Measurements from ENCODE around the gene SFSWAP. TPM values are rescaled to one million over a fixed set of nuclear protein-coding genes. Genes with fewer than 3 reads are reported as not detected.

Gene SFSWAP
- total RNA-seq, 1 donor from 2014 or later = 21.9 TPM

DNA sequence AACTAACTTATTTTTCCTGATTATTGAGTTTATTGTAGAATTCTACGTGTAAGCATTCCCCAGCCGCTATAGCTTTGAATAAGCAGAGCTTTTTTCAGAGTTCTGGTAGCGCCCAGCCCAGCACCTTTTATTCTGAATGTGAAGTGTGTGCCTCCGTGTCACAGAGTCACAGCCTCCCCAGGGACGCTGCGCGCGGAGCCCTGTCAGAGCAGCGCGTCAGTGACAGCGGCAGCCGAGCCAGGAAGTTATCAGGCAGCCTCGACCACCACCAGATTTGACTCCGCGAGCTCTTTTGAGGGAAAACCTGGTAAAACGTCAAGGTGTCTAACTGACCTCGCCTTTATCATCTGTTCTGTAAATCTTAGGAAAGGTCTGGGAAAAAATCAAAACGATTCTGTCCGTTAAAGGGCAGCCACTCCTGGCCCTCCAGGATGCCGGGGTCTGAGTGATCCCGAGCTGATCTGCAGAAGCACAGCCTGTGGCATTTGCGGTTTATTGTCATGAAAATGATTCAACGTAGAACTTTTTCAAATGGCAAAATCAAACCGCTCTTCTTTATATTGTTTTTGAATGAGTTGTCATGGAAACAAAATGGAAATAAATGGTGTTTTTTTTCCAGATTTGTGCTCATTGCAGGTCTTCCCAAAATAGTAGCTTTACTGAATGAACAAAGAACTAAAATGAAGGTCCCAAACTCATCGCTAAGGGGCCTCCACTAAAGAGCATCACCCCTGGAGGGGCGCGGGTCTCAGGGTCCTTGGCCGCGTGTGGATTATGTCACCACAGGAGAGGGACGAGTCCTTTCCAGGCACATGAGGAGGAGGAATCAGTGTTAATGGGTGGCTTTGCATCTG lies 74.2 kb downstream of the SFSWAP start:
- no peak overlapping the region for H3K27ac ChIP-seq (replicated peaks)
- TF ChIP-seq, protein P1, sequence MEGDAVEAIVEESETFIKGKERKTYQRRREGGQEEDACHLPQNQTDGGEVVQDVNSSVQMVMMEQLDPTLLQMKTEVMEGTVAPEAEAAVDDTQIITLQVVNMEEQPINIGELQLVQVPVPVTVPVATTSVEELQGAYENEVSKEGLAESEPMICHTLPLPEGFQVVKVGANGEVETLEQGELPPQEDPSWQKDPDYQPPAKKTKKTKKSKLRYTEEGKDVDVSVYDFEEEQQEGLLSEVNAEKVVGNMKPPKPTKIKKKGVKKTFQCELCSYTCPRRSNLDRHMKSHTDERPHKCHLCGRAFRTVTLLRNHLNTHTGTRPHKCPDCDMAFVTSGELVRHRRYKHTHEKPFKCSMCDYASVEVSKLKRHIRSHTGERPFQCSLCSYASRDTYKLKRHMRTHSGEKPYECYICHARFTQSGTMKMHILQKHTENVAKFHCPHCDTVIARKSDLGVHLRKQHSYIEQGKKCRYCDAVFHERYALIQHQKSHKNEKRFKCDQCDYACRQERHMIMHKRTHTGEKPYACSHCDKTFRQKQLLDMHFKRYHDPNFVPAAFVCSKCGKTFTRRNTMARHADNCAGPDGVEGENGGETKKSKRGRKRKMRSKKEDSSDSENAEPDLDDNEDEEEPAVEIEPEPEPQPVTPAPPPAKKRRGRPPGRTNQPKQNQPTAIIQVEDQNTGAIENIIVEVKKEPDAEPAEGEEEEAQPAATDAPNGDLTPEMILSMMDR (IDR thresholded peaks at IDR 0.05; ENCODE audit: borderline replicate concordance) = no peak
- H3K4me3 ChIP-seq = no peak overlapping the region
- H3K27me3 ChIP-seq (ENCODE audit: low read depth) = no peaks in the 10 kb centered on the region
- no peaks in the 10 kb centered on the region for H3K4me1 ChIP-seq
- DNase-seq = no peak
- intact Hi-C loops (cut with micrococcal nuclease) = no loop called here
- no peaks in the 10 kb centered on the region for H3K9me3 ChIP-seq (replicated peaks)
- peaks cover 85% of the 10 kb centered on the region for H3K36me3 ChIP-seq

DNA sequence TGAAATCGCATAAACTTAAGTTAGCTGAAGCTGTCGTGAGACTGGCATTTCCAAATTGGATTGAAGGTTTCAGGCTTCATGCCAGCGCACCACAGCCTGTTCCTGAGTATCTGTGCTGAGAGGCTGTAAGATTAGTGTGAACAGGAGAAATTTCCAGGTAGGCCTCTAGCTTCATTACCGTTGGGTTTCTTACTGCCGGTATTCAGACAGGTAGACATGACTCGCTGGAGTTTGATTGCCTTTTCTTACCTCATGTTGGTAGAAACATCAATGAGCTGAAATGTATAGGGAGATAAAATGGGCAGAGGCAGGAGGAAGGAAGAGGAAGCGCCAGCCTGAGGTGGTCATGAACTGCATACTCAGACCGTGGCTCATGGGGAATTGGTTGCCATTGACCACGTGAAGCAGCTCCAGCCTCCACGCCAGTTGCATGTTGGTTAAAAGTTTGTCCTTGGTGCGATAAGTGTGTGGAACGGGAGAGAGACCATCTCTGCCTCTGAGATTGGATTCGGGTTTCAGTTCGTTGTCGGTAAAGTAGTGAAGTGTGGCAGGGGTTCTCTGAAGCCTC lies 75.0 kb downstream of the SFSWAP start:
- intact Hi-C loops (cut with micrococcal nuclease) = no loop called here

DNA sequence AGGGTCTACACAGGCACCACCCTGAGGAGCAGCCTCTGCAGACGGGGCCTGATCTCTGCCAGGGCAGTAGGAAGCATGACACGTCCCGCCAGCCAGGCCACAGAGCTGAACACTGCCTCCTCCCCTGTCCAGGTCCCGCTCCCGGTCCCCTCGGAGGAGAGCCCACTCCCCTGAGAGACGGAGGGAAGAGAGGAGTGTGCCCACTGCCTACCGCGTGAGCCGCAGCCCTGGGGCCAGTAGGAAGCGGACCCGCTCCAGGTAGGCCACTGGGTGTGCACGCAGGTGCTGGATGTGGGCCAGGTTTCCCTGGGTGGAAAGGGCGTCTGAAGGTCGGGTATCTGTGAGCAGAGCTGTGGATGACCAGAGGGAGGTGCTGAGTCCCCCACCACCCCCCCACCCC lies 75.4 kb downstream of the SFSWAP start:
- no peak overlapping the region for H3K4me3 ChIP-seq
- H3K4me1 ChIP-seq = no peaks in the 10 kb centered on the region
- no peak overlapping the region for H3K27ac ChIP-seq (replicated peaks)
- no peaks in the 10 kb centered on the region for H3K9me3 ChIP-seq (replicated peaks)
- TF ChIP-seq, protein P1 (IDR thresholded peaks at IDR 0.05; ENCODE audit: borderline replicate concordance) = no peak
- H3K27me3 ChIP-seq (ENCODE audit: low read depth) = no peaks in the 10 kb centered on the region
- no peak for DNase-seq
- peaks cover 85% of the 10 kb centered on the region for H3K36me3 ChIP-seq
- intact Hi-C loops (cut with micrococcal nuclease) = no loop called here

More for the DNA sequence above, 75.0 kb downstream of the SFSWAP start:
- Histone ChIP-seq H3K27me3 (ENCODE audit: low read depth) (no peaks in the 10 kb centered on the region), H3K9me3 (replicated peaks) (no peaks in the 10 kb centered on the region), H3K4me1 (no peaks in the 10 kb centered on the region), H3K4me3 (no peak overlapping the region), H3K36me3 (peaks cover 85% of the 10 kb centered on the region), H3K27ac (replicated peaks) (no peak overlapping the region)
- TF ChIP-seq, protein P1 (IDR thresholded peaks at IDR 0.05; ENCODE audit: borderline replicate concordance) = no peak
- no peak for DNase-seq

DNA sequence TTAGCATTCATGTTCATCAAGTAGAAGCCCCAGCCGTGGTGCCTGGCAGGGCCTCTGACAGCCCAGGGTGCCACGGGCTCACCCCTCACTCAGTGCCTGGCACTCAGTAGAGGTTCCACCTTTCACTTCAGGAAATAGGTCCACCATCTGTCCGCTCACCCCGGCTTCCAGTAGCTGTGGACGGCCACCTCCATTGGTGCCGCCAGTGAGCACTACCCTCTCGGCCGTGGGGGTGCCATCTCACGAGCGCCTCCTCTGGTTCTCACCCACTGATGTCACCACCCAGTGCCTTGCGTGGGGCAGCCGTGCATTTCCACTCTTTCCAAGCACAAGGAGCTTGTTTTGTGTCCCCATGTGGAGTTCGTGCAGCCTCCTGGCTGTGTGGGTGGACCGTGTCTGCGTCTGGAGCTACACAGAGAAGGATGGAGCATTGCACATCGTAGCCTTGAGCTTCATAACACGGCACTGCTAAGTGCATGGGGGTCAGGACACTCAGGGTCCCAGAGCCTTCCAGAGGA lies 76.3 kb downstream of the SFSWAP start:
- TF ChIP-seq, protein P1 (IDR thresholded peaks at IDR 0.05; ENCODE audit: borderline replicate concordance) = no peak
- DNase-seq = no peak

DNA sequence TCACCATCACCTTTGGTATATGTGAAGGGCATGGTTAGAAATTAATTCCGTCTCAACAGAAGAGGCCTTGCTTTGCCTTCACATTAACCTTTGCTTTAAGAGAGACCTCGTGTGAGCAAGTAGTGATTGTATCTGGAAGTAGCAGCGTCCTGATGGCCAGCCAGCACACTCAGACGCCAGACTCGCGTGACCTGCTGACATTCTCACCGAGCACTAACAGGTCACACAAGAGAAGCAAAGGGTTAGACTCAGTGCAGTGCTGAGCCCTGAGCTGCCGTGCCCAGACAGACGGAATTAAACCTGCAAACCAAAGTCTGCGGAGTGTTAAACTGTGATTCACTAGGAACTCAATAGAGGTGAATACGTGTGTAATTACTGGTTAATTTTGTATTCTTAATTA lies 77.2 kb downstream of the SFSWAP start:
- Histone ChIP-seq H3K4me3 (no peak overlapping the region), H3K36me3 (peaks cover 88% of the 10 kb centered on the region), H3K27ac (replicated peaks) (no peak overlapping the region), H3K9me3 (replicated peaks) (no peaks in the 10 kb centered on the region), H3K27me3 (ENCODE audit: low read depth) (no peaks in the 10 kb centered on the region), H3K4me1 (no peaks in the 10 kb centered on the region)
- TF ChIP-seq, protein P1 (IDR thresholded peaks at IDR 0.05; ENCODE audit: borderline replicate concordance) = no peak
- no peak for DNase-seq
- intact Hi-C loops (cut with micrococcal nuclease) = no loop called here

More for the DNA sequence above, 76.3 kb downstream of the SFSWAP start:
- no peaks in the 10 kb centered on the region for H3K27me3 ChIP-seq (ENCODE audit: low read depth)
- intact Hi-C loops (cut with micrococcal nuclease) = no loop called here
- H3K36me3 ChIP-seq = peaks cover 85% of the 10 kb centered on the region
- H3K4me1 ChIP-seq = no peaks in the 10 kb centered on the region
- no peaks in the 10 kb centered on the region for H3K9me3 ChIP-seq (replicated peaks)
- no peak overlapping the region for H3K4me3 ChIP-seq
- no peak overlapping the region for H3K27ac ChIP-seq (replicated peaks)
